Coronary artery (tissue), 2 donors: ENCODE measurements around the gene ADARB2.

Experiments
- DNase-seq: peaks from one replicate; pipeline ENCODE4 v3.0.0-alpha.2; 2017; ENCODE audit warnings: low spot score
- H3K27ac ChIP-seq, 2 donors: fragments of 200-600 bp; sonication (generic); one replicate each; pipeline ENCODE4 v1.5.1; 2016 to 2019
- H3K4me3 ChIP-seq: fragments of 200-600 bp; sonication (generic); 2 replicates; pipeline ENCODE4 v1.5.1; 2016; ENCODE audit warnings: mild to moderate bottlenecking, moderate library complexity
- TF ChIP-seq, protein P1 (sequence below): fragments of 200-600 bp; sonication (generic); IDR thresholded peaks from one replicate; pipeline ENCODE4 v1.5.1; 2019; ENCODE audit warnings: antibody characterized with exemption

Gene ADARB2

DNA sequence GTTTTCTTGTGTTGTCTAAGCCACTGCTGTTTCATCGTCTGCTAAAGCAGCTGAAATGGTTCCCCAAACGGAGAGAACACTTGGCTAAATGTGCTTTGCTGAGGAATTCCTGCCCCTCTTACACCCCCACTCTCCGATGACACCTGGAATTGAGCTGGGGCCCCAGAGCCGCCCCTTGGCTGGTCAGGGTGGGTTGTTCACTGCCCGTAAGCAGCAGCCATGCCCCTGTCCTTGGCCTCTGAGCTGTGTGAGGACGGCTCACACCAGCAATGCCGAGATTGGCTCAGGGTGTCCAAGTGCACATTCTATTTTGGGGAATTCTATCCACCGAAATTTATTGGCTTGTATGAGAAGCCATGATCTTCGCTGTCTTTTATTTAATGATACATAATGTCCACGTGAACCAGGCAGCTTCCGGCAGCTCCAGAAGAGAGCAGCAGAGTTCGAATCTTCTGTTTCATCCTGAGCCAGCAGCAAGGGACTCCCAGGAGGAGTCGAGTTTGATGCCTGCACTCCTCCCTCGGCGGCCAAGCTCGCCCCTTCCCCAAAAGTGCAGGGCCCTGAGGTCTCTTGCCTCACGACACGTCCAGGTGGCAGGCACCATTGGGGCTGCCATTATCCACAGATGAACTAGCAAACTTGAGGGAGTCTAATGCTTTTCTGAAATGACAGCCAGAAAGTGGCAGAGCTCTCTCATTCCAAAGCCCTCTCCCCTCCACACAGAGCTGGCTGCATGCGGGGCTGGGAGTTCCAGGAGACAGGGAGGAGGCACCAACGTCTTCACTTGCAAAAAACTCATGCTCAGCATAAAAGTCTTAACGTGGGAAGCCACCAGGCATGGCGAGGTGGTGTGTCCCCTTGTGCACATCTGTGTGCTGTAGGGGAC is 567.1 kb downstream of the ADARB2 start:
- no peak for DNase-seq
- TF ChIP-seq, protein P1, sequence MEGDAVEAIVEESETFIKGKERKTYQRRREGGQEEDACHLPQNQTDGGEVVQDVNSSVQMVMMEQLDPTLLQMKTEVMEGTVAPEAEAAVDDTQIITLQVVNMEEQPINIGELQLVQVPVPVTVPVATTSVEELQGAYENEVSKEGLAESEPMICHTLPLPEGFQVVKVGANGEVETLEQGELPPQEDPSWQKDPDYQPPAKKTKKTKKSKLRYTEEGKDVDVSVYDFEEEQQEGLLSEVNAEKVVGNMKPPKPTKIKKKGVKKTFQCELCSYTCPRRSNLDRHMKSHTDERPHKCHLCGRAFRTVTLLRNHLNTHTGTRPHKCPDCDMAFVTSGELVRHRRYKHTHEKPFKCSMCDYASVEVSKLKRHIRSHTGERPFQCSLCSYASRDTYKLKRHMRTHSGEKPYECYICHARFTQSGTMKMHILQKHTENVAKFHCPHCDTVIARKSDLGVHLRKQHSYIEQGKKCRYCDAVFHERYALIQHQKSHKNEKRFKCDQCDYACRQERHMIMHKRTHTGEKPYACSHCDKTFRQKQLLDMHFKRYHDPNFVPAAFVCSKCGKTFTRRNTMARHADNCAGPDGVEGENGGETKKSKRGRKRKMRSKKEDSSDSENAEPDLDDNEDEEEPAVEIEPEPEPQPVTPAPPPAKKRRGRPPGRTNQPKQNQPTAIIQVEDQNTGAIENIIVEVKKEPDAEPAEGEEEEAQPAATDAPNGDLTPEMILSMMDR, result no peak
- Histone ChIP-seq H3K27ac (no peak overlapping the region), H3K4me3 (no peak overlapping the region)

- no peak for DNase-seq
- H3K27ac ChIP-seq, result no peak overlapping the region
- no peak overlapping the region for H3K4me3 ChIP-seq
- TF ChIP-seq, protein P1, result no peak
Measured at GRCh38 chr10:1169186-1169885, 568.0 kb downstream of the ADARB2 start.

DNA sequence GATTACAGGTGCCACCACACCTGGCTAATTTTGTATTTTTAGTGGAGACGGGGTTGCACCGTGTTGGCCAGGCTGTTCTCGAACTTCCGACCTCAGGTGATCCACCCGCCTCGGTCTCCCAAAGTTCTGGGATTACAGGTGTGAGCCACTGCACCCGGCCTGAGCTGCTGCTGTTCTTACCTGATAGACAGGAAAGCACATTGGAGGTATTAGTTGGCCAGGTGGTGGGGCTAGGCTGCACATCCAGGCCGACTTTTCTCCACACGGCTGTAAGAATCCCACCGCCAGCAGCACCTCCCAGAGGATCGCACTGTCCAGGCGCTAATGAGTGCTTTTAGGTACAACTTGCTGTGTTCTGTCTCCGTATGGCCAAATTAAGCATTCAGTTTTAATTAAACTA is 568.6 kb downstream of the ADARB2 start:
- H3K4me3 ChIP-seq, result no peak overlapping the region
- H3K27ac ChIP-seq, result no peak overlapping the region
- DNase-seq, result no peak
- TF ChIP-seq, protein P1, result no peak

- no peak for DNase-seq
- H3K4me3 ChIP-seq, result no peak overlapping the region
- H3K27ac ChIP-seq, result no peak overlapping the region
- TF ChIP-seq, protein P1, result no peak
Measured at GRCh38 chr10:1166828-1167275, 570.5 kb downstream of the ADARB2 start.

GRCh38 chr10:1166101-1166827 is 571.1 kb downstream of the ADARB2 start:
- Histone ChIP-seq H3K4me3 (no peak overlapping the region), H3K27ac (no peak overlapping the region)
- TF ChIP-seq, protein P1, result no peak
- DNase-seq, result no peak

- TF ChIP-seq, protein P1, result no peak
- no peak for DNase-seq
- Histone ChIP-seq H3K27ac (no peak overlapping the region), H3K4me3 (no peak overlapping the region)
Measured at GRCh38 chr10:1163831-1164230, 573.5 kb downstream of the ADARB2 start.
